Measurements from ENCODE around the gene BEGAIN. TPM values are rescaled to one million over a fixed set of nuclear protein-coding genes. Genes with fewer than 3 reads are reported as not detected.

The BEGAIN gene
- total RNA-seq, 4 donors from 2014 or later: 0.22 to 1.3 (median 0.50) TPM; not detected in 1

DNA sequence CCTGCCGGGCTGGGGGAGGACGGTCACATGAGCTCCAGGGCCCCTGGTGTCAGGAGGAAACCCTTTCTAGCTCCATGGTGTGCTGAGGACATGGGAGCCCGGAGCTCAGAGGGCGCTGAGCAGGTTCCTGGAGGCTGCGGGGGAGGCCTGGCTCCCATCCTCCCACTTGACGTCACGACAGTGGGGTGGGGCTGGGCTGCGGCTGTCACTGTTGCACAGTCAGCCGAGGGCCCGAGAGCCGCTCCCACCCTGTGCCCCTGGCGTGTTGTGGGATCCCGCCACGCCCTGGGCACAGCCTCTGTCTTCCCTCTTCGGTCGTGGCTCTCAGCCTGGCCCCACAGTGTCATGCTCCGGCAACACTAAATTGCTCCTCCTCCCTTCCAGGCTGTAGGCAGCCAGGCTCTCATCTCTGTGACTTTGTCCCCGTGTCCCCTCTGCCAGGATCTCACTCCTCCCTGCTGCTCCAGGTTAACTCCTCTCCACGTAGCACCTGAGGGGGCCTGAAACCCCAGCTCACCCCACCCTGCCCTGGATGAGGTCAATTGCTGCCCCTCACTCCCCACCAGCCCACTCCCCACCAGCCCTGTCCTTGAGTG, 33.0 kb downstream of the BEGAIN start:
- intact Hi-C loops (cut with DNase I): no loop called here
- WGBS, 2 donors: 50 to 64% methylated on average over 10 to 19 of the region's 19 CpGs
- no peak overlapping the region for H3K4me3 ChIP-seq (replicated peaks in 1 of 3)

DNA sequence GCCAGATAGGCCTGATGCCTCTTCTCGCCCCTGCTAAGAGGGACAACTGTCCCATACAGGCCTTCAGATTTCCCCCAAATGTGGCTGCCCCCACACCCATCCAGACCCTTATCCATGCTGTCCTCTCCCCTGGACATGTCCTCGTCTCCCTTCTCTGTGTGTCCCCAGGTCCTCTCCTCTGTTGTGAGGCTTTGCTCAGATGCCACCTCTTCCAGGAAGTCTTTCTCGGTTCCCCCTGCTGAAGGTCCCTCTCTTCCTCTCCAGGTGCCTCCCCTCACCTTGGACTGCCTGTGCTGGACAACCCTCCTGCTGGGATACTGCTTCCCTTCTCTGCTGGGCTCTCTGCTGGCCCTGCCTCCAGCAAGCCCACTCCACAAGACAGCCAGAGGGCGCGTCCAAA, 33.7 kb downstream of the BEGAIN start:
- 90 to 91% methylated on average over 5 of the region's 5 CpGs for WGBS, 2 donors
- TF ChIP-seq, protein P1, sequence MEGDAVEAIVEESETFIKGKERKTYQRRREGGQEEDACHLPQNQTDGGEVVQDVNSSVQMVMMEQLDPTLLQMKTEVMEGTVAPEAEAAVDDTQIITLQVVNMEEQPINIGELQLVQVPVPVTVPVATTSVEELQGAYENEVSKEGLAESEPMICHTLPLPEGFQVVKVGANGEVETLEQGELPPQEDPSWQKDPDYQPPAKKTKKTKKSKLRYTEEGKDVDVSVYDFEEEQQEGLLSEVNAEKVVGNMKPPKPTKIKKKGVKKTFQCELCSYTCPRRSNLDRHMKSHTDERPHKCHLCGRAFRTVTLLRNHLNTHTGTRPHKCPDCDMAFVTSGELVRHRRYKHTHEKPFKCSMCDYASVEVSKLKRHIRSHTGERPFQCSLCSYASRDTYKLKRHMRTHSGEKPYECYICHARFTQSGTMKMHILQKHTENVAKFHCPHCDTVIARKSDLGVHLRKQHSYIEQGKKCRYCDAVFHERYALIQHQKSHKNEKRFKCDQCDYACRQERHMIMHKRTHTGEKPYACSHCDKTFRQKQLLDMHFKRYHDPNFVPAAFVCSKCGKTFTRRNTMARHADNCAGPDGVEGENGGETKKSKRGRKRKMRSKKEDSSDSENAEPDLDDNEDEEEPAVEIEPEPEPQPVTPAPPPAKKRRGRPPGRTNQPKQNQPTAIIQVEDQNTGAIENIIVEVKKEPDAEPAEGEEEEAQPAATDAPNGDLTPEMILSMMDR (IDR thresholded peaks at IDR 0.05): no peak
- TF ChIP-seq POLR2A (IDR thresholded peaks at IDR 0.05): no peak
- Histone ChIP-seq H3K27me3 (no peaks in the 10 kb centered on the region), H3K27ac (no peak overlapping the region), H3K4me1 (no peaks in the 10 kb centered on the region), H3K36me3 (no peaks in the 10 kb centered on the region), H3K4me3 (replicated peaks in 1 of 3) (no peak overlapping the region), H3K9me3 (no peaks in the 10 kb centered on the region)
- no peak for DNase-seq
- intact Hi-C loops (cut with DNase I): no loop called here

More for the DNA sequence above, 33.0 kb downstream of the BEGAIN start:
- DNase-seq: no peak
- H3K36me3 ChIP-seq: no peaks in the 10 kb centered on the region
- H3K9me3 ChIP-seq: no peaks in the 10 kb centered on the region
- H3K27ac ChIP-seq: no peak overlapping the region
- TF ChIP-seq, protein P1 (IDR thresholded peaks at IDR 0.05): no peak
- no peak for TF ChIP-seq POLR2A (IDR thresholded peaks at IDR 0.05)
- no peaks in the 10 kb centered on the region for H3K27me3 ChIP-seq
- H3K4me1 ChIP-seq: no peaks in the 10 kb centered on the region

DNA sequence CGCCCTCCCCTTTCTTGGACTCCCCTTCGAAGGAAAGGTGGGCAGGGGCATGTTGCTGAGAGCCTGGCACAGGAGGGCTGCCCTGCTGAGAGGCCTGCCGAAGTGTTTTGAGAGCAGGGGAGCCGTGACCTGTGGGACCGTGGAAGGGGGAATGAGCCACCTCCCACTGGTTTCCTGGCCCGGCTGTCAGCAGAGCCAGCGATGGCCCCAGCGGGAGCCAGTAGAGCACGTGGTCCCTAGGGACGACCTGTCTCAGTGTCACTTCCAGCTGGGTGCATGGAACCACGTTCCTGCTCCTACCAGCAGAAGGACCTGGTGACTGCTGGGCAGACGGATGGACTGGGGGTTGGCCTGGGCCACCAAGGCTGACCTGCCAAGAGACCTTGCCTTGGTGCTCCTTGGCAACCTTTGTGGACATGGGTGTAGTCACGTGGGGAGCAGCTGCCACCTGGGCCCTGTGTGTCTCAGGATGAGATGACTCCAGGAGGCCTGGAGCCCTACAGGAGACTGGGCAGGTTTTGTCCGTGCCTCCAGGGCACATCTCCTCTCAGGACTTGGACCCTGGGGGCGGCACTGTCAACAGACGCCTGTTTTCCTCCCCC, 34.6 kb downstream of the BEGAIN start:
- H3K9me3 ChIP-seq: no peaks in the 10 kb centered on the region
- DNase-seq: no peak
- TF ChIP-seq POLR2A (IDR thresholded peaks at IDR 0.05): no peak
- TF ChIP-seq, protein P1 (IDR thresholded peaks at IDR 0.05): no peak
- no peaks in the 10 kb centered on the region for H3K27me3 ChIP-seq
- H3K4me1 ChIP-seq: peaks cover 0 to 6% of the 10 kb centered on the region in 2 donors
- 77 to 81% methylated on average over 5 to 10 of the region's 16 CpGs for WGBS, 2 donors
- intact Hi-C loops (cut with DNase I): no loop called here
- no peak overlapping the region for H3K27ac ChIP-seq
- H3K4me3 ChIP-seq (replicated peaks in 1 of 3): no peak overlapping the region
- no peaks in the 10 kb centered on the region for H3K36me3 ChIP-seq

DNA sequence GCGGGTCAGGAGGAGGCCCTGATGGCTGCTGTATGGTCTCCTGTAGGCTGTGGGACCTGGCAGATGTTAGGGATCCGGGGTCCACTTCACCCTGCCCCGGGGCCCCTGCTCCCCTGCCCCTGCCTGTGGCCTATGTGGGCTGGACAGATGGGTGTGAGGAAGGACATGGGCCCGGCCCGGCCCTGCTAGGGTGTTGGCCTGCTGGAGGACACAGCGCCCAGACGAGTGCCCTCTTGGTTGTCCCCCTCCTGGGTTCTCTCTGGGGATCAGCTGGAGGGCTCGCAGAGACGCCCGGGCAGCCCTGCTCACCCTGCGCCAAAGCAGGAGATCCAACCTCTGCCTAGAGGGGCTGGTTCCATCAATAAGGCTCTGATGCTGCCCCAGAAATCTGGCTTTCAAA, 36.2 kb downstream of the BEGAIN start:
- WGBS, 2 donors: 75 to 88% methylated on average over 7 to 10 of the region's 11 CpGs

More for the DNA sequence above, 36.2 kb downstream of the BEGAIN start:
- no peaks in the 10 kb centered on the region for H3K36me3 ChIP-seq
- no peak overlapping the region for H3K4me3 ChIP-seq (replicated peaks in 1 of 3)
- TF ChIP-seq, protein P1 (IDR thresholded peaks at IDR 0.05): no peak
- no peak for TF ChIP-seq POLR2A (IDR thresholded peaks at IDR 0.05)
- no peak for DNase-seq
- H3K9me3 ChIP-seq: no peaks in the 10 kb centered on the region
- intact Hi-C loops (cut with DNase I): no loop called here
- no peak overlapping the region for H3K27ac ChIP-seq
- peaks cover 0 to 15% of the 10 kb centered on the region in 2 donors for H3K4me1 ChIP-seq
- H3K27me3 ChIP-seq: no peaks in the 10 kb centered on the region

All from thyroid gland (tissue), 4 donors.